Left ventricle myocardium inferior (tissue), 1 donor: ENCODE measurements around the gene C10orf53. TPM values are rescaled to one million over a fixed set of nuclear protein-coding genes. Genes with fewer than 3 reads are reported as not detected.

Experiments used
- DNase-seq: peaks from one replicate; pipeline ENCODE4 v3.0.0-alpha.2; 2020
- H3K27ac ChIP-seq: fragments of 200-600 bp; replicated peaks from 2 replicates; pipeline ENCODE4 v1.8.0; 2021
- H3K27me3 ChIP-seq: fragments of 200-600 bp; 2 replicates; pipeline ENCODE4 v1.8.0; 2021; ENCODE audit warnings: low read depth
- H3K36me3 ChIP-seq: fragments of 200-600 bp; 2 replicates; pipeline ENCODE4 v1.8.0; 2021
- H3K4me1 ChIP-seq: fragments of 200-600 bp; 2 replicates; pipeline ENCODE4 v1.8.0; 2021
- H3K4me3 ChIP-seq: fragments of 200-600 bp; 2 replicates; pipeline ENCODE4 v1.8.0; 2021; ENCODE audit warnings: mild to moderate bottlenecking, moderate library complexity
- H3K9me3 ChIP-seq: fragments of 200-600 bp; replicated peaks from 2 replicates; pipeline ENCODE4 v1.8.0; 2021
- intact Hi-C: fragments of 100-400 bp; cut with micrococcal nuclease; formaldehyde crosslinking; loops from one replicate; pipeline ENCODE4 v1.11.0; 2022
- total RNA-seq: library from RNA; stranded (reverse); fragmentation: NEBNext Ultra II Directional; extraction: Animal tissue kit (Norgen Biotek cat#: 25700); gene quantifications from one replicate; pipeline ENCODE4 v1.2.1, GENCODE V29; 2021
- TF ChIP-seq, protein P1 (sequence below): fragments of 200-600 bp; IDR thresholded peaks from 2 replicates; pipeline ENCODE4 v1.8.0; 2021; ENCODE audit warnings: antibody characterized with exemption, mild to moderate bottlenecking, borderline replicate concordance
- donor health status: DM: no; HTN: yes; CAD: no; lungs with severe emphysema.

The C10orf53 gene
- total RNA-seq, 1 donor from 2014 or later, result not detected

DNA sequence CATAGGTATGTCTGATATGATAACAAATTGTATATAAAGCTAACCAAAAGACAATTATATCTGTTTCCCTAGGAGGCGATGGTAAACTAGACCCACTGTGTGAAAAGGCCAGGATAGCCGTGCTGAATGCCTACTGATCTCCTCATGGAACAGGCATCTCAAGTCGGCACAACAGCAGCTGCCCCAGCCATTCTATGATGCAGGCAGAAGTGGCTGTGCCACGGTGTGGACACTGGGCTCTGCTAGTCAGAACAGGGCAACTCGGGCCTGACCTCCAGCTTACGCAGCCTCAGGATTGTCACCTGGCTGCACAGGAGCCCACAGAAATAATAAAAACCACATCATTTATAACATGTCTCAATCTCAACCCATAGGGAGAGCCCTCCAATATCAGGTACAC is 15.0 kb downstream of the C10orf53 start:
- peaks cover 83% of the 10 kb centered on the region for H3K27me3 ChIP-seq
- no peak overlapping the region for H3K27ac ChIP-seq
- no peak overlapping the region for H3K4me3 ChIP-seq
- intact Hi-C loops, result no loop called here
- TF ChIP-seq, protein P1, sequence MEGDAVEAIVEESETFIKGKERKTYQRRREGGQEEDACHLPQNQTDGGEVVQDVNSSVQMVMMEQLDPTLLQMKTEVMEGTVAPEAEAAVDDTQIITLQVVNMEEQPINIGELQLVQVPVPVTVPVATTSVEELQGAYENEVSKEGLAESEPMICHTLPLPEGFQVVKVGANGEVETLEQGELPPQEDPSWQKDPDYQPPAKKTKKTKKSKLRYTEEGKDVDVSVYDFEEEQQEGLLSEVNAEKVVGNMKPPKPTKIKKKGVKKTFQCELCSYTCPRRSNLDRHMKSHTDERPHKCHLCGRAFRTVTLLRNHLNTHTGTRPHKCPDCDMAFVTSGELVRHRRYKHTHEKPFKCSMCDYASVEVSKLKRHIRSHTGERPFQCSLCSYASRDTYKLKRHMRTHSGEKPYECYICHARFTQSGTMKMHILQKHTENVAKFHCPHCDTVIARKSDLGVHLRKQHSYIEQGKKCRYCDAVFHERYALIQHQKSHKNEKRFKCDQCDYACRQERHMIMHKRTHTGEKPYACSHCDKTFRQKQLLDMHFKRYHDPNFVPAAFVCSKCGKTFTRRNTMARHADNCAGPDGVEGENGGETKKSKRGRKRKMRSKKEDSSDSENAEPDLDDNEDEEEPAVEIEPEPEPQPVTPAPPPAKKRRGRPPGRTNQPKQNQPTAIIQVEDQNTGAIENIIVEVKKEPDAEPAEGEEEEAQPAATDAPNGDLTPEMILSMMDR, result no peak
- H3K4me1 ChIP-seq, result no peaks in the 10 kb centered on the region
- DNase-seq, result no peak
- no peaks in the 10 kb centered on the region for H3K9me3 ChIP-seq
- H3K36me3 ChIP-seq, result no peaks in the 10 kb centered on the region

DNA sequence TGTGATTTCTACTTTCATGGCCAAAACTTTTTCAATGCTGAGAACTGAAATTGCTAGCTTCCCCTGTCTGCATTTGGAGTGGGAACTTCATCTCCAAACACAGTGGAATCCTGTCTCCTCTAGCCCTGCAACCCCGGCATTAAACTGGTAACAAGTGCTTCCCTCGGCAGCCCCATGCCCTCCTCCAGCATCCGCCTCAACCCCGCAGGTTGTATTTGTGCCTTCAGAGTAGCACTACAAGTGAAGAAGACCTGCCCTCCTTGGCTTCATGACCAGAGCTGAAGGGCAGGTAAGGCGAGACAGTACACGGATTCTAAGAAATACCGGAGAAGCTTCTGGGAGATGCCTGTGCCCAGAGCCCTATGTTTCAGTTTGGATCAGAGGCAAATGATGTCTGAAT is 16.9 kb downstream of the C10orf53 start:
- TF ChIP-seq, protein P1, result no peak
- no peaks in the 10 kb centered on the region for H3K9me3 ChIP-seq
- no peak overlapping the region for H3K4me3 ChIP-seq
- no peaks in the 10 kb centered on the region for H3K36me3 ChIP-seq
- H3K27me3 ChIP-seq, result peaks cover 83% of the 10 kb centered on the region
- no peak for DNase-seq
- intact Hi-C loops, result no loop called here
- no peaks in the 10 kb centered on the region for H3K4me1 ChIP-seq
- H3K27ac ChIP-seq, result no peak overlapping the region

DNA sequence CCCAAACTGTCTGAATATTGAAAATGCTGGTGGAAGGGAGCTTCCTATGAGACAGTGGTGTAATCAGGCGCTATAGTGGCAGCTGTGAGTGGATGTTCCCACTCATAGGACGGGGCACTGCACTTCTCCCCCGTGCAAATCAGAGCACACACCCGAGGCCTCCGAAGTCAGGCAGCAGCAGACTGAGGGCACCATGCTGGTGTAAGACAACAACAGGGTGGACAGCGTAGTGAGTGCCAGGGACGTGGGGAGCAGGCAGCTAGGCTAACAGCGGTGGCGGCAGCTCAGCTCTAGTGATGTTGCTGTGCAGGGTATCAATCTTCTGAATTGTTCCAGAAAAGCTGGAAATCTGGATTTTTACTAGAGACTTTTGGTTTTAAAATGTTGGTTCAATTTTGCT is 19.2 kb downstream of the C10orf53 start:
- Histone ChIP-seq H3K27me3 (peaks cover 76% of the 10 kb centered on the region), H3K4me3 (no peak overlapping the region), H3K4me1 (no peaks in the 10 kb centered on the region), H3K27ac (no peak overlapping the region), H3K36me3 (no peaks in the 10 kb centered on the region), H3K9me3 (no peaks in the 10 kb centered on the region)
- DNase-seq, result no peak
- TF ChIP-seq, protein P1, result no peak
- intact Hi-C loops, result no loop called here

DNA sequence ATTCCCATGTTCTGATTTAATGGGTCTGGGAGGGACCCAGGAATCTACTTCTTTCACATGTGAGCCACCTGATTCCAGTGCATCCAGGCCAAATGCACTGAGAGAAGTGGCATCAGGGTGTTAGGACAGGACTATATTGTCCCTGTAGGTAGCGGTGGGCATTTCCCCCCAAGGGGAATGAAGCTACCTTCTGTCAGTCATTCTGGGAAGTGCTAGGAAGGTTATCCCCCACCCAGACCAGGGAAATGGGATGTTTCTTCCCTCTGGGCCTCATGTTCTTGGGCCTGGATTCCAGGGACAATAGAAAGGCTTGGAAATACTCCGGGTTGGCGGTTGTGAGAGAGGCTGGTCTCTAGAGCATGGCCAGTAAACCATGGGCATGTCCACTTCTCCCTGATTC is 20.8 kb downstream of the C10orf53 start:
- DNase-seq, result no peak
- H3K27me3 ChIP-seq, result peaks cover 60% of the 10 kb centered on the region
- intact Hi-C loops, result no loop called here

DNA sequence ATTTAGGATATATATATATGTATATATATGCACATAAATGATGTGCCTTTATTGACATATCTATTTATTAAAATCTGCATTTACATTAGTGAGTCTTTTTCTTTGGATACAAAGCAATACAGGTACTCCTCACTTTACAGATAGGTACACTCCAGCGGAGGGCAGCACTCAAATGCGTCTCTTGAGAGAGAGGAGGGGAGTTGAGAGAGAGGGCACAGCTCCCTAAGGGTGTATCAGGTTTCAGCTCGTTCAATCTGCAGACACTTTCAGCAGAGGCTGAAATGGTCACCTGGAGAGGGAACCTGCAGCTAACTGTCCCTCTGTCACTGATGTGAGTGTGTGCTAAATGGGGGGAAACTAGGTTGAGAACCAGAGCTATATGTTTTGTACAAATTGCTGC is 21.5 kb downstream of the C10orf53 start:
- peaks cover 14% of the 10 kb centered on the region for H3K9me3 ChIP-seq
- no peak overlapping the region for H3K27ac ChIP-seq
- no peaks in the 10 kb centered on the region for H3K36me3 ChIP-seq
- intact Hi-C loops, result no loop called here
- no peak for DNase-seq
- no peak overlapping the region for H3K4me3 ChIP-seq
- TF ChIP-seq, protein P1, result no peak
- H3K27me3 ChIP-seq, result peaks cover 56% of the 10 kb centered on the region
- H3K4me1 ChIP-seq, result no peaks in the 10 kb centered on the region

More for the DNA sequence above, 20.8 kb downstream of the C10orf53 start:
- TF ChIP-seq, protein P1, result no peak
- H3K36me3 ChIP-seq, result no peaks in the 10 kb centered on the region
- no peak overlapping the region for H3K27ac ChIP-seq
- H3K4me3 ChIP-seq, result no peak overlapping the region
- H3K9me3 ChIP-seq, result peaks cover 7% of the 10 kb centered on the region
- no peaks in the 10 kb centered on the region for H3K4me1 ChIP-seq

DNA sequence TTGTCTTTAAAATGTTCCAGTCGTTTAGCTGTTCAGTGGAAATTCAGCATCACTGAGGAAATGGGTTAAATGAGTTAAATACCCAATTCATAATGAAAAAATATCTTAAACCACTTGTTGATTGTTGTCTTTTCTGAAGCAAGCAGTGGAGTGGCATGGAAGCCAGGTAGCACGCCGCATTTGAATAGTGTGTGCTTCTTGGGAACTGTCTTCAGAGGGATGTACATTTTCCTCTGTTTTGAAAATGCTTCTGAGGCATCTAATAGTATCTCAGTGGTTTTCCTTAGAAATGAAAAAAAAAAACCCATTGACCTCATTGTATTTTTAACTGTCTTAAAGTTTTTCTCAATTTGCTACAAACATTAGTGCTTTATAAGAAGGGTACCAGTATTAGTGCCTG is 28.1 kb downstream of the C10orf53 start:
- TF ChIP-seq, protein P1, result no peak
- intact Hi-C loops, result no loop called here
- H3K9me3 ChIP-seq, result peaks cover 16% of the 10 kb centered on the region
- H3K36me3 ChIP-seq, result no peaks in the 10 kb centered on the region
- H3K27me3 ChIP-seq, result peaks cover 50% of the 10 kb centered on the region
- DNase-seq, result no peak
- no peaks in the 10 kb centered on the region for H3K4me1 ChIP-seq
- no peak overlapping the region for H3K27ac ChIP-seq
- H3K4me3 ChIP-seq, result no peak overlapping the region
